Heart left ventricle (tissue), 16 donors: ENCODE measurements around the gene PER3. TPM values are rescaled to one million over a fixed set of nuclear protein-coding genes. Genes with fewer than 3 reads are reported as not detected.

Source experiments
- ATAC-seq, 4 donors: fragments of 200-7000 bp; cut with Tn5 transposase; one replicate each; pipeline ENCODE4 v1.9.1; 2020 to 2022; ENCODE audit warnings: moderate library complexity in 4 of 4, mild to moderate bottlenecking in 3 of 4, moderate number of reproducible peaks in 1 of 4
- DNase-seq, 5 donors: peaks; one replicate each; pipeline ENCODE4 v3.0.0-alpha.2; 2020
- H3K27ac ChIP-seq, 12 donors: fragments of 200-600 bp; sonication (generic) in 4 of 12; one replicate each; pipeline versions ENCODE4 v1.5.0 to v1.8.0; 2016 to 2022; ENCODE audit warnings: mild to moderate bottlenecking in 2 of 12
- H3K27me3 ChIP-seq, 9 donors: fragments of 200-600 bp; sonication (generic) in 2 of 9; one replicate each; pipeline versions ENCODE4 v1.5.1 to v1.8.0; 2016 to 2022; ENCODE audit warnings: mild to moderate bottlenecking in 3 of 9
- H3K36me3 ChIP-seq, 9 donors: fragments of 200-600 bp; sonication (generic) in 2 of 9; one replicate each; pipeline versions ENCODE4 v1.5.0 to v1.8.0; 2018 to 2022; ENCODE audit warnings: mild to moderate bottlenecking in 2 of 9
- H3K4me1 ChIP-seq, 12 donors: fragments of 200-600 bp; sonication (generic) in 4 of 12; one replicate each; pipeline versions ENCODE4 v1.5.0 to v1.8.0; 2016 to 2022; ENCODE audit warnings: mild to moderate bottlenecking in 3 of 12
- H3K4me3 ChIP-seq, 12 donors: fragments of 200-600 bp; sonication (generic) in 4 of 12; one replicate each; pipeline versions ENCODE4 v1.5.0 to v1.8.0; 2017 to 2022; ENCODE audit warnings: mild to moderate bottlenecking in 9 of 12, moderate library complexity in 4 of 12
- H3K9me3 ChIP-seq, 12 donors: fragments of 200-600 bp; sonication (generic) in 4 of 12; one replicate each; pipeline versions ENCODE4 v1.5.0 to v1.8.0; 2016 to 2022; ENCODE audit warnings: mild to moderate bottlenecking in 1 of 12
- CTCF ChIP-seq, 12 donors: fragments of 200-600 bp; sonication (generic) in 4 of 12; IDR thresholded peaks; one replicate each; pipeline versions ENCODE4 v1.5.0 to v1.8.0; 2018 to 2022; ENCODE audit warnings: antibody characterized with exemption in 12 of 12, mild to moderate bottlenecking in 5 of 12
- POLR2A ChIP-seq, 2 donors: fragments of 450-650 bp; IDR thresholded peaks; one replicate each; pipeline ENCODE4 v1.6.1; 2017; ENCODE audit warnings: antibody characterized with exemption in 2 of 2, mild to moderate bottlenecking in 2 of 2, moderate library complexity in 2 of 2
- WGBS, 4 donors: extraction: QIAGEN DNeasy Blood & Tissue Kit in 2 of 4; methylation state at CpG; one replicate each; pipeline versions ENCODE4 v1.1.5 to v1.1.7; 2013 to 2018; 5-methylcytosine and 5-hydroxymethylcytosine counted together
- intact Hi-C, 10 donors: fragments of 100-400 bp; cut with DNase I; formaldehyde crosslinking; loops; one replicate each; pipeline versions ENCODE4 v1.11.1 to v1.14.2; 2022
- polyA plus RNA-seq, 2 donors: library from polyadenylated mRNA; stranded (reverse); fragments of 200-250 nt; gene quantifications; one replicate each; pipeline ENCODE4 v1.2.3, GENCODE V29; 2013
- total RNA-seq, 9 donors: library from RNA; depleted of rRNA in 2 of 9; stranded (reverse); fragments of >200 nt in 2 of 9; fragmentation: NEBNext Ultra II Directional in 3 of 9; extraction: Animal tissue kit (Norgen Biotek cat#: 25700) in 3 of 9; gene quantifications; one replicate each; pipeline versions ENCODE4 v1.1.0 to v1.2.4, GENCODE V29; 2016 to 2023
- donor health status: ischemic (EF 13 %, LVEDD 7.1; RV severe dilation, severe dysfunction).
- donor health status: healthy with polysubstance abuse.
- donor health status: DM: no; HTN: yes; CAD: no.
- donor health status: DM: no; HTN: no; CAD: no.
- donor health status: ischemic (EF 25% LVEDD 6.9; RV normal size, moderate dysfunction).
- donor health status: ischemic (EF 25% LVEDD 5.7; RV mildly dilated, moderate dysfunction).
- donor health status: healthy.
- donor health status: DM: yes; HTN: yes; CAD: no.
- donor health status: ischemic (EF 35%, LVEDD 5.7; RV mildly dilated, moderate dysfunction).
- donor health status: nonischemic (EF 11% LVEDD 7.7; RV severe dilation, severe dysfunction).
- donor health status: DM: yes; HTN: yes; CAD: no.
- donor health status: PGD.
- donor health status: ischemic (EF 29% LVEDD 5.4; RV normal size, mild dysfunction).
- donor health status: nonischemic (EF 23%, LVEDD 6.1; RV moderate dilation, normal function).

Gene PER3
- total and polyA plus RNA-seq, 11 donors: 3.3 to 46.6 (median 16.0) TPM

- intact Hi-C loops: loop anchor here (1.0 to 2.0 kb wide), 4 partner anchors 83 to 86 kb away; no protein-coding TSS in a partner anchor
- peak; percentile 42 to 56 (median 51) for ATAC-seq
- no peaks in the 10 kb centered on the region for H3K9me3 ChIP-seq
- TF ChIP-seq POLR2A (IDR thresholded peaks at IDR 0.05) (no peak), CTCF (IDR thresholded peaks at IDR 0.05) (peak; percentile 62 to 89 (median 84))
- H3K27me3 ChIP-seq: no peaks in the 10 kb centered on the region
- H3K4me1 ChIP-seq: peaks cover 0 to 19% (median 0%) of the 10 kb centered on the region in 12 donors
- peak in 4 of 5 donors; percentile 46 to 65 (median 55) for DNase-seq
- H3K27ac ChIP-seq: no peak overlapping the region
- H3K4me3 ChIP-seq: peak overlapping the region in 6 of 12 donors; percentile 16 to 38 (median 30)
- 37 to 40% (median 38%) methylated on average over 18 of the region's 18 CpGs for WGBS, 4 donors
- peaks cover 0 to 13% (median 6%) of the 10 kb centered on the region in 9 donors for H3K36me3 ChIP-seq
Observed at GRCh38 chr1:7752512-7753417, 31.3 kb upstream of the PER3 start.

GRCh38 chr1:7753641-7754040 is 30.4 kb upstream of the PER3 start:
- WGBS, 4 donors: 70 to 82% (median 75%) methylated on average over 3 of the region's 3 CpGs
- no peak for TF ChIP-seq POLR2A (IDR thresholded peaks at IDR 0.05)
- TF ChIP-seq CTCF (IDR thresholded peaks at IDR 0.05): no peak
- no peak overlapping the region for H3K27ac ChIP-seq
- peaks cover 0 to 19% (median 0%) of the 10 kb centered on the region in 12 donors for H3K4me1 ChIP-seq
- H3K27me3 ChIP-seq: no peaks in the 10 kb centered on the region
- intact Hi-C loops: loop anchor here in 5 of 10 donors (1.0 to 2.0 kb wide), 3 partner anchors 85 to 87 kb away; no protein-coding TSS in a partner anchor
- no peak for DNase-seq
- peaks cover 0 to 12% (median 3%) of the 10 kb centered on the region in 9 donors for H3K36me3 ChIP-seq
- no peak overlapping the region for H3K4me3 ChIP-seq
- no peak for ATAC-seq
- no peaks in the 10 kb centered on the region for H3K9me3 ChIP-seq

GRCh38 chr1:7754234-7754633 is 29.9 kb upstream of the PER3 start:
- Histone ChIP-seq H3K27ac (no peak overlapping the region), H3K4me1 (peaks cover 0 to 19% (median 0%) of the 10 kb centered on the region in 12 donors), H3K27me3 (no peaks in the 10 kb centered on the region), H3K9me3 (no peaks in the 10 kb centered on the region), H3K4me3 (no peak overlapping the region), H3K36me3 (peaks cover 0 to 12% (median 3%) of the 10 kb centered on the region in 9 donors)
- intact Hi-C loops: no loop called here
- WGBS, 4 donors: 84 to 91% (median 88%) methylated on average over 3 of the region's 3 CpGs
- no peak for DNase-seq
- no peak for ATAC-seq
- TF ChIP-seq CTCF (IDR thresholded peaks at IDR 0.05): no peak
- TF ChIP-seq POLR2A (IDR thresholded peaks at IDR 0.05): no peak

GRCh38 chr1:7755448-7755847 is 28.6 kb upstream of the PER3 start:
- intact Hi-C loops: no loop called here
- WGBS, 4 donors: 49 to 99% (median 97%) methylated on average over 1 of the region's 1 CpG
- peaks cover 0 to under 1% (median 0%) of the 10 kb centered on the region in 9 donors for H3K36me3 ChIP-seq
- ATAC-seq (no peak), DNase-seq (no peak)
- TF ChIP-seq CTCF (IDR thresholded peaks at IDR 0.05) (no peak), POLR2A (IDR thresholded peaks at IDR 0.05) (no peak)
- H3K4me3 ChIP-seq: no peak overlapping the region
- no peak overlapping the region for H3K27ac ChIP-seq
- peaks cover 0 to 19% (median 0%) of the 10 kb centered on the region in 12 donors for H3K4me1 ChIP-seq
- no peaks in the 10 kb centered on the region for H3K27me3 ChIP-seq
- no peaks in the 10 kb centered on the region for H3K9me3 ChIP-seq
